Uterus (tissue), 2 donors: Measurements from ENCODE around the gene KCNJ9.

Experiments used
- CTCF ChIP-seq, 4 experiments: fragments of 200-600 bp in 2 of 4; fragments of 450-650 bp in 2 of 4; sonication (generic) in 2 of 4; IDR thresholded peaks; one replicate each; pipeline ENCODE4 v1.5.1; 2016 to 2019; ENCODE audit warnings: antibody characterized with exemption in 4 of 4, mild to moderate bottlenecking in 2 of 4, moderate library complexity in 1 of 4
- POLR2A ChIP-seq, 2 donors: fragments of 450-650 bp; IDR thresholded peaks; one replicate each; pipeline ENCODE4 v1.6.1; 2016; ENCODE audit warnings: antibody characterized with exemption in 2 of 2, mild to moderate bottlenecking in 1 of 2, moderate library complexity in 1 of 2

- TF ChIP-seq CTCF (IDR thresholded peaks at IDR 0.05) (no peak), POLR2A (IDR thresholded peaks at IDR 0.05) (no peak)
These were observed 39.5 kb downstream of the KCNJ9 start for GRCh38 chr1:160120797-160121196.
